Panc1 (cell line): ENCODE measurements around the gene MAGI1. TPM values are rescaled to one million over a fixed set of nuclear protein-coding genes. Genes with fewer than 3 reads are reported as not detected.

ENCODE experiments used
- ATAC-seq: fragments of 200-7000 bp; cut with Tn5 transposase; 2 replicates; pipeline ENCODE4 v1.9.1; 2020; ENCODE audit warnings: mild to moderate bottlenecking, moderate library complexity
- BruUV-seq: library from RNA; stranded (reverse); fragments of 400-500 nt; replicated peaks from 2 replicates; lab custom pipeline; 2021; lab: Mats Ljungman, UMichigan
- CTCF ChIA-PET: fragments of 300-600 bp; sonication (Branson Sonifier 250); formaldehyde crosslinking; loops from one replicate; lab custom pipeline; 2022; ENCODE audit warnings: antibody characterized with exemption; lab: Charles Lee
- POLR2A ChIA-PET: fragments of 300-600 bp; sonication (Branson Sonifier 250); formaldehyde crosslinking; loops from one replicate; lab custom pipeline; 2022; ENCODE audit warnings: antibody characterized with exemption; lab: Charles Lee
- DNase-seq: peaks from one replicate; pipeline ENCODE4 v3.0.0-alpha.2; 2010; ENCODE audit warnings: low read depth, low spot score
- H3K27ac ChIP-seq: 2 replicates; pipeline ENCODE4 v1.5.1; 2011; ENCODE audit warnings: mild to moderate bottlenecking, low read length, inconsistent platforms
- H3K27me3 ChIP-seq: fragments of 200-500 bp; sonication (Bioruptor generic); 2 replicates; pipeline ENCODE4 v1.6.0; 2014; ENCODE audit warnings: low read length, inconsistent platforms; ENCODE audit not compliant: control insufficient read depth, insufficient read depth
- H3K36me3 ChIP-seq: fragments of 200-500 bp; sonication (Bioruptor generic); 2 replicates; pipeline ENCODE4 v1.5.1; 2014; ENCODE audit warnings: inconsistent platforms, mild to moderate bottlenecking, low read length, moderate library complexity; ENCODE audit not compliant: control insufficient read depth, insufficient read depth
- H3K4me1 ChIP-seq: 2 replicates; pipeline ENCODE4 v1.5.1; 2011; ENCODE audit warnings: inconsistent platforms, mild to moderate bottlenecking, low read length, moderate library complexity; ENCODE audit not compliant: control insufficient read depth, insufficient read depth
- H3K4me3 ChIP-seq, 2 experiments: 2 replicates each; pipeline ENCODE4 v1.5.1; 2011 to 2012; ENCODE audit warnings: low read depth in 2 of 2, low read length in 2 of 2, mild to moderate bottlenecking in 2 of 2, inconsistent platforms in 1 of 2, moderate library complexity in 1 of 2
- H3K9me3 ChIP-seq: fragments of 200-500 bp; sonication (Bioruptor generic); 2 replicates; pipeline ENCODE4 v1.5.1; 2014; ENCODE audit warnings: low read depth, mild to moderate bottlenecking, inconsistent platforms, low read length, moderate library complexity; ENCODE audit not compliant: control insufficient read depth, insufficient read depth
- POLR2AphosphoS5 ChIP-seq: IDR thresholded peaks from 2 replicates; pipeline ENCODE4 v1.6.1; 2012; ENCODE audit warnings: mild to moderate bottlenecking, low read depth, low read length, moderate library complexity
- REST ChIP-seq, 2 experiments: IDR thresholded peaks; 2 replicates each; pipeline ENCODE4 v1.6.1; 2011 to 2012; ENCODE audit warnings: low read depth in 2 of 2, control low read depth in 1 of 2, low read length in 1 of 2, mild to moderate bottlenecking in 1 of 2, moderate library complexity in 1 of 2; ENCODE audit not compliant: insufficient read depth in 1 of 2
- SIN3A ChIP-seq: IDR thresholded peaks from 2 replicates; pipeline ENCODE4 v1.6.1; 2012; ENCODE audit warnings: low read depth, mild to moderate bottlenecking, low read length, moderate library complexity, borderline replicate concordance; ENCODE audit not compliant: insufficient read depth
- TCF7L2 ChIP-seq: IDR thresholded peaks from 2 replicates; pipeline ENCODE4 v1.6.1; 2011; ENCODE audit warnings: mild to moderate bottlenecking, low read depth, low read length, inconsistent platforms
- in situ Hi-C: cut with HindIII; loops from 2 replicates; pipeline ENCODE4 v1.10.0; 2016; ENCODE audit warnings: low sequenced_read_pairs, low pct_unique_long_range_greater_than_20kb
- intact Hi-C: fragments of 100-400 bp; cut with micrococcal nuclease; formaldehyde crosslinking; loops from one replicate; pipeline ENCODE4 v1.10.0; 2022; ENCODE audit not compliant: unreplicated experiment
- total RNA-seq: library from RNA; stranded (reverse); gene quantifications from one replicate; pipeline ENCODE4 v1.2.1, GENCODE V29; 2021; ENCODE audit not compliant: unreplicated experiment
- TF ChIP-seq, protein P1 (sequence below): fragments of 450-650 bp; IDR thresholded peaks from 2 replicates; pipeline ENCODE4 v1.5.1; 2017; ENCODE audit warnings: mild to moderate bottlenecking

The MAGI1 gene
- total RNA-seq, 1 experiment from 2014 or later = 9.5 TPM

- ChIA-PET POLR2A (no interaction called here), CTCF (no interaction called here)
- Histone ChIP-seq H3K9me3 (no peaks in the 10 kb centered on the region), H3K27me3 (no peaks in the 10 kb centered on the region), H3K27ac (no peak overlapping the region), H3K4me1 (no peaks in the 10 kb centered on the region), H3K4me3 (no peak overlapping the region), H3K36me3 (no peaks in the 10 kb centered on the region)
- TF ChIP-seq TCF7L2 (no peak), POLR2AphosphoS5 (no peak)
- TF ChIP-seq, protein P1, sequence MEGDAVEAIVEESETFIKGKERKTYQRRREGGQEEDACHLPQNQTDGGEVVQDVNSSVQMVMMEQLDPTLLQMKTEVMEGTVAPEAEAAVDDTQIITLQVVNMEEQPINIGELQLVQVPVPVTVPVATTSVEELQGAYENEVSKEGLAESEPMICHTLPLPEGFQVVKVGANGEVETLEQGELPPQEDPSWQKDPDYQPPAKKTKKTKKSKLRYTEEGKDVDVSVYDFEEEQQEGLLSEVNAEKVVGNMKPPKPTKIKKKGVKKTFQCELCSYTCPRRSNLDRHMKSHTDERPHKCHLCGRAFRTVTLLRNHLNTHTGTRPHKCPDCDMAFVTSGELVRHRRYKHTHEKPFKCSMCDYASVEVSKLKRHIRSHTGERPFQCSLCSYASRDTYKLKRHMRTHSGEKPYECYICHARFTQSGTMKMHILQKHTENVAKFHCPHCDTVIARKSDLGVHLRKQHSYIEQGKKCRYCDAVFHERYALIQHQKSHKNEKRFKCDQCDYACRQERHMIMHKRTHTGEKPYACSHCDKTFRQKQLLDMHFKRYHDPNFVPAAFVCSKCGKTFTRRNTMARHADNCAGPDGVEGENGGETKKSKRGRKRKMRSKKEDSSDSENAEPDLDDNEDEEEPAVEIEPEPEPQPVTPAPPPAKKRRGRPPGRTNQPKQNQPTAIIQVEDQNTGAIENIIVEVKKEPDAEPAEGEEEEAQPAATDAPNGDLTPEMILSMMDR = no peak
- no TSS peak for BruUV-seq
- in situ Hi-C loops (no loop called here), intact Hi-C loops (no loop called here)
- ATAC-seq (no peak), DNase-seq (no peak)
These were observed 191.8 kb downstream of the MAGI1 start for GRCh38 chr3:65846936-65847335.

- TF ChIP-seq TCF7L2 (no peak), POLR2AphosphoS5 (no peak), SIN3A (no peak), REST (IDR thresholded peaks at IDR 0.05; ENCODE audit: insufficient read depth in 1 of 2, low read depth in 2 of 2, low read length in 1 of 2) (no peak)
- TF ChIP-seq, protein P1 = no peak
- Histone ChIP-seq H3K4me3 (no peak overlapping the region), H3K4me1 (no peaks in the 10 kb centered on the region), H3K27me3 (no peaks in the 10 kb centered on the region), H3K9me3 (no peaks in the 10 kb centered on the region), H3K36me3 (no peaks in the 10 kb centered on the region), H3K27ac (no peak overlapping the region)
- no peak for ATAC-seq
- CTCF ChIA-PET = no interaction called here
- no TSS peak for BruUV-seq
- intact Hi-C loops (no loop called here), in situ Hi-C loops (no loop called here)
- POLR2A ChIA-PET = no interaction called here
- DNase-seq = no peak
These were observed 194.3 kb downstream of the MAGI1 start for GRCh38 chr3:65844370-65844769.
